CD4-positive, alpha-beta T cell (primary cell): ENCODE data around the gene WWOX. TPM values are rescaled to one million over a fixed set of nuclear protein-coding genes. Genes with fewer than 3 reads are reported as not detected.
"Not testable (repeated sequence)": the region's sequence is repeated elsewhere in the genome, so short reads cannot be mapped to it uniquely, and the experiment has no call there.

Experiments
- ATAC-seq: fragments of 200-7000 bp; cut with Tn5 transposase; one replicate; pipeline ENCODE4 v1.10.0; 2022; ENCODE audit warnings: mild to moderate bottlenecking; ENCODE audit not compliant: poor library complexity
- CTCF ChIA-PET: fragments of 350-600 bp; sonication (Branson Sonifier 250); formaldehyde crosslinking; loops from one replicate; lab custom pipeline; 2021; ENCODE audit warnings: antibody characterized with exemption, inconsistent platforms; lab: Charles Lee
- POLR2A ChIA-PET: fragments of 350-600 bp; sonication (Branson Sonifier 250); formaldehyde crosslinking; loops from one replicate; lab custom pipeline; 2021; ENCODE audit warnings: antibody characterized with exemption, inconsistent platforms; lab: Charles Lee
- DNase-seq, 14 experiments: peaks; one replicate each; pipeline ENCODE4 v3.0.0-alpha.2; 2013 to 2020; ENCODE audit warnings: mixed read lengths in 2 of 14
- H3K27ac ChIP-seq, 2 donors: one replicate each; pipeline versions ENCODE4 v1.5.1 to v1.7.0; 2013; ENCODE audit warnings: low read length in 2 of 2, low read depth in 1 of 2, mild to moderate bottlenecking in 1 of 2
- H3K27me3 ChIP-seq, 2 experiments: 1 replicate in 1 of 2; 2 replicates in 1 of 2; pipeline versions ENCODE4 v1.6.1 to v1.7.0; 2013; ENCODE audit warnings: low read length in 2 of 2, control low read depth in 1 of 2, mild to moderate bottlenecking in 1 of 2, moderate library complexity in 1 of 2; ENCODE audit not compliant: insufficient read depth in 2 of 2, control insufficient read depth in 1 of 2
- H3K36me3 ChIP-seq: one replicate; pipeline ENCODE4 v1.6.1; 2013; ENCODE audit warnings: low read length, control low read depth; ENCODE audit not compliant: insufficient read depth
- H3K4me1 ChIP-seq: one replicate; pipeline ENCODE4 v1.6.1; 2013; ENCODE audit warnings: low read length, control low read depth; ENCODE audit not compliant: insufficient read depth
- H3K4me3 ChIP-seq: one replicate; pipeline ENCODE4 v1.5.1; 2013; ENCODE audit warnings: mild to moderate bottlenecking, low read length, moderate library complexity
- H3K9me3 ChIP-seq, 2 experiments: 1 replicate in 1 of 2; 2 replicates in 1 of 2; pipeline versions ENCODE4 v1.6.1 to v1.7.0; 2013; ENCODE audit warnings: low read length in 2 of 2, mild to moderate bottlenecking in 2 of 2, control low read depth in 1 of 2, moderate library complexity in 1 of 2; ENCODE audit not compliant: control insufficient read depth in 1 of 2, insufficient read depth in 1 of 2
- H3K27ac Mint-ChIP-seq: one replicate; pipeline ENCODE4 v1.8.0; 2020; ENCODE audit warnings: mixed read lengths
- H3K27me3 Mint-ChIP-seq: one replicate; pipeline ENCODE4 v1.8.0; 2021; ENCODE audit warnings: mixed read lengths
- H3K36me3 Mint-ChIP-seq: one replicate; pipeline ENCODE4 v1.8.0; 2021; ENCODE audit warnings: low read depth, mixed read lengths
- H3K4me1 Mint-ChIP-seq: one replicate; pipeline ENCODE4 v1.8.0; 2021; ENCODE audit warnings: low read depth, mixed read lengths
- H3K4me3 Mint-ChIP-seq: one replicate; pipeline ENCODE4 v1.8.0; 2020; ENCODE audit warnings: mild to moderate bottlenecking, mixed read lengths
- H3K9me3 Mint-ChIP-seq: one replicate; pipeline ENCODE4 v1.8.0; 2020; ENCODE audit warnings: mixed read lengths
- CTCF ChIP-seq: fragments of 200-600 bp; IDR thresholded peaks from one replicate; pipeline ENCODE4 v1.8.0; 2022; ENCODE audit warnings: antibody characterized with exemption, mild to moderate bottlenecking
- intact Hi-C, 2 experiments: fragments of 100-400 bp; cut with DNase I in 1 of 2; cut with micrococcal nuclease in 1 of 2; formaldehyde crosslinking; loops; one replicate each; pipeline versions ENCODE4 v1.15.1 to v1.9.0; 2023 to 2025; cut with DNase I, micrococcal nuclease
- total RNA-seq, 174 experiments: library from RNA in 2 of 174; stranded (reverse) in 2 of 174; gene quantifications; one replicate each; pipeline ENCODE4 v1.2.3 and lab custom pipeline; 2021 to 2026

The WWOX gene
- total RNA-seq, 2 experiments from 2014 or later: 19.3 to 21.7 TPM

GRCh38 chr16:78510496-78510895 lies 411.0 kb downstream of the WWOX start:
- no peak for TF ChIP-seq CTCF
- no peak overlapping the region for H3K27ac Mint-ChIP-seq
- Histone ChIP-seq H3K9me3 (no peaks in the 10 kb centered on the region), H3K4me1 (no peaks in the 10 kb centered on the region), H3K27me3 (no peaks in the 10 kb centered on the region), H3K27ac (no peak overlapping the region), H3K36me3 (no peaks in the 10 kb centered on the region), H3K4me3 (no peak overlapping the region)
- no peak overlapping the region for H3K4me3 Mint-ChIP-seq
- CTCF ChIA-PET: interaction anchor here (1.0 kb wide), 1 partner anchor 8 kb away, joined by 3 read pairs; no protein-coding TSS in a partner anchor
- no peaks in the 10 kb centered on the region for H3K36me3 Mint-ChIP-seq
- no peaks in the 10 kb centered on the region for H3K27me3 Mint-ChIP-seq
- DNase-seq: no peak
- POLR2A ChIA-PET: no interaction called here
- intact Hi-C loops: no loop called here
- H3K9me3 Mint-ChIP-seq: no peaks in the 10 kb centered on the region
- no peaks in the 10 kb centered on the region for H3K4me1 Mint-ChIP-seq
- no peak for ATAC-seq

GRCh38 chr16:78513838-78514237 lies 414.4 kb downstream of the WWOX start:
- Mint-ChIP-seq H3K9me3 (no peaks in the 10 kb centered on the region), H3K36me3 (no peaks in the 10 kb centered on the region), H3K4me1 (no peaks in the 10 kb centered on the region), H3K27me3 (no peaks in the 10 kb centered on the region), H3K4me3 (no peak overlapping the region), H3K27ac (no peak overlapping the region)
- ChIA-PET CTCF (no interaction called here), POLR2A (no interaction called here)
- Histone ChIP-seq H3K9me3 (no peaks in the 10 kb centered on the region), H3K36me3 (no peaks in the 10 kb centered on the region), H3K27me3 (no peaks in the 10 kb centered on the region), H3K27ac (no peak overlapping the region), H3K4me1 (no peaks in the 10 kb centered on the region), H3K4me3 (no peak overlapping the region)
- no peak for TF ChIP-seq CTCF
- DNase-seq (no peak), ATAC-seq (no peak)
- intact Hi-C loops: no loop called here

GRCh38 chr16:78514888-78515287 lies 415.4 kb downstream of the WWOX start:
- H3K27ac Mint-ChIP-seq, ATAC-seq, H3K36me3 ChIP-seq, H3K4me3 Mint-ChIP-seq, H3K9me3 ChIP-seq, H3K4me3 ChIP-seq, H3K4me1 ChIP-seq, H3K27ac ChIP-seq, H3K36me3 Mint-ChIP-seq, intact Hi-C loops, H3K27me3 ChIP-seq, H3K27me3 Mint-ChIP-seq, H3K4me1 Mint-ChIP-seq, DNase-seq, CTCF ChIA-PET, H3K9me3 Mint-ChIP-seq, POLR2A ChIA-PET: not testable (repeated sequence)

- H3K4me3 ChIP-seq: no peak overlapping the region
- no peaks in the 10 kb centered on the region for H3K9me3 Mint-ChIP-seq
- H3K36me3 ChIP-seq: no peaks in the 10 kb centered on the region
- no peak overlapping the region for H3K27ac ChIP-seq
- POLR2A ChIA-PET: no interaction called here
- CTCF ChIA-PET: no interaction called here
- no peaks in the 10 kb centered on the region for H3K4me1 ChIP-seq
- no peak for ATAC-seq
- H3K27me3 Mint-ChIP-seq: no peaks in the 10 kb centered on the region
- DNase-seq: no peak
- TF ChIP-seq CTCF: no peak
- H3K36me3 Mint-ChIP-seq: no peaks in the 10 kb centered on the region
- intact Hi-C loops: no loop called here
- no peak overlapping the region for H3K4me3 Mint-ChIP-seq
- no peaks in the 10 kb centered on the region for H3K4me1 Mint-ChIP-seq
- no peaks in the 10 kb centered on the region for H3K9me3 ChIP-seq
- H3K27ac Mint-ChIP-seq: no peak overlapping the region
- H3K27me3 ChIP-seq: no peaks in the 10 kb centered on the region
These were observed 416.0 kb downstream of the WWOX start for GRCh38 chr16:78515421-78515820.
